Prostate gland (tissue), 2 donors: ENCODE results near the gene NIPSNAP3A. TPM values are rescaled to one million over a fixed set of nuclear protein-coding genes. Genes with fewer than 3 reads are reported as not detected.
A peak's percentile ranks its signal among the peaks of the same experiment; 100 is the strongest.

Source experiments
- DNase-seq: peaks from one replicate; pipeline ENCODE4 v3.0.0-alpha.2; 2019; ENCODE audit warnings: low spot score
- H3K27ac ChIP-seq, 2 donors: fragments of 200-600 bp; sonication (generic); 2 replicates each; pipeline ENCODE4 v1.5.1; 2017 to 2019
- H3K27me3 ChIP-seq: fragments of 200-600 bp; sonication (generic); replicated peaks from 2 replicates; pipeline ENCODE4 v1.5.1; 2019; ENCODE audit not compliant: insufficient read depth
- H3K36me3 ChIP-seq, 2 donors: fragments of 200-600 bp; sonication (generic); 1 replicate in 1 of 2; 2 replicates in 1 of 2; pipeline versions ENCODE4 v1.5.1 to v1.8.1; 2017 to 2019
- H3K4me1 ChIP-seq: fragments of 200-600 bp; sonication (generic); replicated peaks from 2 replicates; pipeline ENCODE4 v1.5.1; 2019
- H3K4me3 ChIP-seq, 2 donors: fragments of 200-600 bp; sonication (generic); 2 replicates each; pipeline ENCODE4 v1.5.1; 2017 to 2019
- H3K9me3 ChIP-seq: fragments of 200-600 bp; sonication (generic); 2 replicates; pipeline ENCODE4 v1.5.1; 2017
- CTCF ChIP-seq, 4 experiments: fragments of 200-600 bp in 2 of 4; fragments of 450-650 bp in 2 of 4; sonication (generic) in 2 of 4; IDR thresholded peaks; 1 replicate in 3 of 4; 2 replicates in 1 of 4; pipeline ENCODE4 v1.5.1; 2016 to 2019; ENCODE audit warnings: antibody characterized with exemption in 4 of 4, mild to moderate bottlenecking in 2 of 4, moderate library complexity in 2 of 4
- POLR2A ChIP-seq: fragments of 450-650 bp; IDR thresholded peaks from one replicate; pipeline ENCODE4 v1.6.1; 2016; ENCODE audit warnings: antibody characterized with exemption, mild to moderate bottlenecking
- POLR2AphosphoS5 ChIP-seq: sonication (generic); formaldehyde crosslinking; IDR thresholded peaks from one replicate; pipeline ENCODE4 v1.6.1; 2017; ENCODE audit warnings: antibody characterized with exemption
- WGBS: methylation state at CpG from one replicate; pipeline ENCODE4 v1.1.5; 2018; 5-methylcytosine and 5-hydroxymethylcytosine counted together
- intact Hi-C: fragments of 100-400 bp; cut with DNase I; formaldehyde crosslinking; loops from one replicate; pipeline ENCODE4 v1.14.2; 2022
- total RNA-seq, 2 donors: library from RNA; depleted of rRNA; stranded (reverse); fragments of >200 nt; gene quantifications; one replicate each; pipeline ENCODE4 v1.1.0, GENCODE V29; 2016

NIPSNAP3A gene
- total RNA-seq, 2 donors from 2014 or later = 14.6 to 18.8 TPM

GRCh38 chr9:104746798-104747197 lies 685 bp upstream of the NIPSNAP3A start:
- no peak for DNase-seq
- H3K9me3 ChIP-seq = no peaks in the 10 kb centered on the region
- 5% methylated on average over 1 of the region's 1 CpG for WGBS
- peak overlapping the region; percentile 89 to 95 for H3K27ac ChIP-seq
- no peaks in the 10 kb centered on the region for H3K27me3 ChIP-seq
- peak overlapping the region in 1 of 2 donors; percentile 59 for H3K4me3 ChIP-seq
- TF ChIP-seq CTCF (IDR thresholded peaks at IDR 0.05) (no peak), POLR2AphosphoS5 (no peak), POLR2A (no peak)
- intact Hi-C loops = no loop called here
- peaks cover 3% of the 10 kb centered on the region for H3K4me1 ChIP-seq
- H3K36me3 ChIP-seq = no peaks in the 10 kb centered on the region

GRCh38 chr9:104747245-104747564 lies 278 bp upstream of the NIPSNAP3A start:
- Histone ChIP-seq H3K4me1 (peaks cover 3% of the 10 kb centered on the region), H3K36me3 (no peaks in the 10 kb centered on the region), H3K27ac (peak overlapping the region; percentile 89 to 95), H3K9me3 (no peaks in the 10 kb centered on the region), H3K4me3 (peak overlapping the region; percentile 59 to 71), H3K27me3 (no peaks in the 10 kb centered on the region)
- intact Hi-C loops = no loop called here
- no peak for DNase-seq
- TF ChIP-seq CTCF (IDR thresholded peaks at IDR 0.05) (no peak), POLR2AphosphoS5 (no peak), POLR2A (no peak)
- 0% methylated on average over 9 of the region's 9 CpGs for WGBS

- peak overlapping the region; percentile 89 to 95 for H3K27ac ChIP-seq
- WGBS = 7% methylated on average over 19 of the region's 19 CpGs
- no peaks in the 10 kb centered on the region for H3K9me3 ChIP-seq
- intact Hi-C loops = no loop called here
- TF ChIP-seq POLR2A (no peak), CTCF (IDR thresholded peaks at IDR 0.05) (no peak), POLR2AphosphoS5 (no peak)
- no peak for DNase-seq
- H3K4me3 ChIP-seq = peak overlapping the region; percentile 59 to 71
- H3K27me3 ChIP-seq = no peaks in the 10 kb centered on the region
- H3K36me3 ChIP-seq = no peaks in the 10 kb centered on the region
- H3K4me1 ChIP-seq = peaks cover 3% of the 10 kb centered on the region
Observed at GRCh38 chr9:104748359-104749031, 1.0 kb downstream of the NIPSNAP3A start.

GRCh38 chr9:104750185-104750767 lies 2.8 kb downstream of the NIPSNAP3A start:
- Histone ChIP-seq H3K4me3 (no peak overlapping the region), H3K36me3 (no peaks in the 10 kb centered on the region), H3K27ac (no peak overlapping the region), H3K27me3 (no peaks in the 10 kb centered on the region), H3K9me3 (no peaks in the 10 kb centered on the region), H3K4me1 (peaks cover 3% of the 10 kb centered on the region)
- 93% methylated on average over 3 of the region's 3 CpGs for WGBS
- TF ChIP-seq POLR2A = no peak
- no peak for TF ChIP-seq POLR2AphosphoS5
- no peak for TF ChIP-seq CTCF (IDR thresholded peaks at IDR 0.05)
- no peak for DNase-seq
- intact Hi-C loops = no loop called here

- WGBS = 63% methylated on average over 3 of the region's 3 CpGs
- TF ChIP-seq POLR2AphosphoS5 (no peak), CTCF (IDR thresholded peaks at IDR 0.05) (no peak), POLR2A (no peak)
Observed at GRCh38 chr9:104758974-104759373, 11.5 kb downstream of the NIPSNAP3A start.

More at GRCh38 chr9:104758974-104759373, 11.5 kb downstream of the NIPSNAP3A start:
- no peak for DNase-seq
- H3K4me1 ChIP-seq = no peaks in the 10 kb centered on the region
- H3K9me3 ChIP-seq = no peaks in the 10 kb centered on the region
- H3K27ac ChIP-seq = no peak overlapping the region
- H3K4me3 ChIP-seq = no peak overlapping the region
- no peaks in the 10 kb centered on the region for H3K27me3 ChIP-seq
- H3K36me3 ChIP-seq = peaks cover 0 to 3% of the 10 kb centered on the region in 2 donors
- intact Hi-C loops = no loop called here
